Hepatocyte (in vitro differentiated cells): ENCODE measurements around the gene SLC1A2.

ENCODE experiments used
- CTCF ChIP-seq: fragments of 200-600 bp; sonication (generic); IDR thresholded peaks from 2 replicates; pipeline ENCODE4 v1.5.1; 2016; ENCODE audit warnings: antibody characterized with exemption, mild to moderate bottlenecking; ENCODE audit not compliant: poor library complexity
- EZH2phosphoT487 ChIP-seq: fragments of 200-600 bp; sonication (generic); IDR thresholded peaks from one replicate; pipeline ENCODE4 v1.6.1; 2018; ENCODE audit warnings: antibody characterized with exemption, mild to moderate bottlenecking, low read depth, moderate library complexity; ENCODE audit not compliant: unreplicated experiment, severe bottlenecking

GRCh38 chr11:35245786-35246185 is 173.6 kb downstream of the SLC1A2 start:
- no peak for TF ChIP-seq CTCF
- TF ChIP-seq EZH2phosphoT487, result no peak
